ENCODE measurements around the gene METTL25.

DNA sequence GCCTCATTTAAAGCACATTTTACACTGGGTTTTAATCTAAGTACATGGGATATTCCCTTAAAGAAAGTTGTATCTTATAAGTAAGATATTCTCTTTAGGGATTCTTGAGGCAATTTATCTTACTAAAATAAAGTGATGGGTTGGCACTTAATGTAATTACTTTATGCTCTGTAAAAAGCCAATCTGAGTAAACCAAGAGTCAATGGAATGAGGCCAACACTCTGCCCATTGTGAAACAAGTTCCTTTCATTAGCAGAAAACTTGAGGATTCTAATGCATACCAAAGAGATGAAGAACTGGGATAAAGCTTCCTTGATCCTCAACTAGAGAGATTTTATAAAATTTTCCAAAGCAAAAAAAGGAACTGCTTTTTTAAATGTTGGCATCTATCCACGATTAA is 121.2 kb downstream of the METTL25 start:
- TF ChIP-seq POLR2A (IDR thresholded peaks at IDR 0.05; ENCODE audit: low read length) (no peak), GATA1 (IDR thresholded peaks at IDR 0.05; ENCODE audit: low read depth, low read length) (no peak)
